ENCODE results near the gene TM7SF2. TPM values are rescaled to one million over a fixed set of nuclear protein-coding genes. Genes with fewer than 3 reads are reported as not detected.
A peak's percentile ranks its signal among the peaks of the same experiment; 100 is the strongest.

TM7SF2 gene
- total and polyA plus RNA-seq, 10 donors: 8.9 to 29.7 (median 14.3) TPM

- peaks cover 38 to 85% (median 58%) of the 10 kb centered on the region in 6 donors for H3K4me1 ChIP-seq
- no peaks in the 10 kb centered on the region for H3K27me3 ChIP-seq (replicated peaks in 1 of 7)
- H3K9me3 ChIP-seq: no peaks in the 10 kb centered on the region
- peak; percentile 89 for DNase-seq
- intact Hi-C loops (cut with DNase I; ENCODE audit: low total_unique reads): no loop called here
- peak in 1 of 3 donors; percentile 12 for TF ChIP-seq POLR2A (IDR thresholded peaks at IDR 0.05)
- TF ChIP-seq POLR2AphosphoS5 (IDR thresholded peaks at IDR 0.05): peak; percentile 46 to 80 (median 70)
- no peak for TF ChIP-seq CTCF (IDR thresholded peaks at IDR 0.05 in 8 of 11, conservative IDR thresholded peaks at IDR 0.05 in 3 of 11)
- WGBS, 5 donors: 47 to 66% (median 55%) methylated on average over 9 to 10 of the region's 10 CpGs
- H3K27ac ChIP-seq: peak overlapping the region; percentile 3 to 100 (median 96)
- peaks cover 9 to 57% (median 54%) of the 10 kb centered on the region in 6 donors for H3K36me3 ChIP-seq
- H3K4me3 ChIP-seq: peak overlapping the region; percentile 77 to 99 (median 96)
Measured at GRCh38 chr11:65132238-65132987, 20.7 kb downstream of the TM7SF2 start.

- Histone ChIP-seq H3K27ac (peak overlapping the region; percentile 3 to 100 (median 98)), H3K36me3 (peaks cover 5 to 49% (median 47%) of the 10 kb centered on the region in 6 donors), H3K27me3 (replicated peaks in 1 of 7) (no peaks in the 10 kb centered on the region), H3K4me1 (peaks cover 38 to 84% (median 58%) of the 10 kb centered on the region in 6 donors), H3K9me3 (no peaks in the 10 kb centered on the region), H3K4me3 (peak overlapping the region; percentile 77 to 99 (median 96))
- no peak for TF ChIP-seq CTCF (IDR thresholded peaks at IDR 0.05 in 8 of 11, conservative IDR thresholded peaks at IDR 0.05 in 3 of 11)
- no peak for TF ChIP-seq POLR2A (IDR thresholded peaks at IDR 0.05)
- TF ChIP-seq POLR2AphosphoS5 (IDR thresholded peaks at IDR 0.05): peak; percentile 45 to 68 (median 64)
- 32 to 48% (median 36%) methylated on average over 14 to 18 of the region's 18 CpGs for WGBS, 5 donors
- intact Hi-C loops (cut with DNase I; ENCODE audit: low total_unique reads): no loop called here
- peak; percentile 93 for DNase-seq
Measured at GRCh38 chr11:65132988-65133700, 21.5 kb downstream of the TM7SF2 start.

GRCh38 chr11:65133724-65134123 is 22.1 kb downstream of the TM7SF2 start:
- H3K4me3 ChIP-seq: peak overlapping the region; percentile 77 to 99 (median 96)
- H3K36me3 ChIP-seq: peaks cover 5 to 43% (median 41%) of the 10 kb centered on the region in 6 donors
- H3K9me3 ChIP-seq: no peaks in the 10 kb centered on the region
- intact Hi-C loops (cut with DNase I; ENCODE audit: low total_unique reads): no loop called here
- WGBS, 5 donors: 0 to 3% (median 2%) methylated on average over 10 to 20 of the region's 20 CpGs
- no peak for DNase-seq
- H3K27me3 ChIP-seq (replicated peaks in 1 of 7): no peaks in the 10 kb centered on the region
- peak overlapping the region; percentile 92 to 100 (median 98) for H3K27ac ChIP-seq
- peaks cover 38 to 78% (median 58%) of the 10 kb centered on the region in 6 donors for H3K4me1 ChIP-seq
- no peak for TF ChIP-seq POLR2AphosphoS5 (IDR thresholded peaks at IDR 0.05)
- no peak for TF ChIP-seq CTCF (IDR thresholded peaks at IDR 0.05 in 8 of 11, conservative IDR thresholded peaks at IDR 0.05 in 3 of 11)
- TF ChIP-seq POLR2A (IDR thresholded peaks at IDR 0.05): no peak

Data from spleen (tissue), 11 donors.